ENCODE data around the gene GALNTL6.

- TF ChIP-seq CTCF (IDR thresholded peaks at IDR 0.05), result no peak
- no peak for TF ChIP-seq POLR2A (IDR thresholded peaks at IDR 0.05)
Measured at GRCh38 chr4:172573899-172574298, 760.7 kb downstream of the GALNTL6 start.

Measured in Peyer's patch (tissue), 4 donors.